GM12872 (cell line): ENCODE data around the gene MMP13.

Experiments used
- CTCF ChIP-seq: IDR thresholded peaks from 3 replicates; pipeline ENCODE4 v1.5.1; 2011; ENCODE audit warnings: low read depth, mild to moderate bottlenecking, low read length, moderate library complexity; ENCODE audit not compliant: insufficient read depth

MMP13 gene

DNA sequence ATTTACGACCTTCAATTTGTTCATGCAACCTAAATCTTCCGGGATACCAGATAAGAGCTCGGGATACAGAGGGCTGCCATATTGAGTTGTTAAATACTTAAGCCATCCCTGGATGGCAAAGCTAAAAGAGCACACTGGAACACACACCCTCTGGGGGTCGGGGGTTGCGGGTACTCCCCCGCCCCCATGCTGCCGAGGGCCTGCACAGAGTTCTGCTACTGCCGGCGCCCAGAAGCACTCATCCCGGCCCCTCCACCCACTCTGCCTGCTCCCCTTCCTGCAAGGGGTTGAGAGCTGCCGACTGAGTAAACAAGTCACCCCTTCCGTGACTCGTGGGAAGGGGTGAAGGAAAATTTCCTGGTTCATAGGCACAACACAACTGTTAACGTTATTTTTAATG is 9.3 kb upstream of the MMP13 start:
- TF ChIP-seq CTCF = no peak

DNA sequence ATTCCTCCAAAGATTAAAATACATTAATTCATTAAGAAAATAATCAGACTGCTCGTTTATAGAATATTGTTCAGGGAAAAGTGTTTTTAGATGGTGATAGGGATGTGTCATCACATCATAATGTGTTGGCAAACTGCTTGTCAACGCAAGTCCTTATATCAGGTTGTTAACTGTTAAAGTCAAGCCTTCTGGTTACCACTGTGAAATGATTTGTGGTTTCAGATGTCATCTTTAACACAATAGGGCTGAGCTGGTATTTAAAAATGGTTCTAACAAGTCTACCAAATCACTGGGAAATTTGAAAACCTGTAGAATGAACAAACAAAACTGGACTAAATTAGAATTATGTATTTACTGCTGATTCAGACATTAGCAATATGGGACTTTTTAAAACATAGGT is 2.4 kb upstream of the MMP13 start:
- no peak for TF ChIP-seq CTCF

GRCh38 chr11:102950622-102951081 is 4.9 kb downstream of the MMP13 start:
- no peak for TF ChIP-seq CTCF

GRCh38 chr11:102946237-102946636 is 9.3 kb downstream of the MMP13 start:
- no peak for TF ChIP-seq CTCF

DNA sequence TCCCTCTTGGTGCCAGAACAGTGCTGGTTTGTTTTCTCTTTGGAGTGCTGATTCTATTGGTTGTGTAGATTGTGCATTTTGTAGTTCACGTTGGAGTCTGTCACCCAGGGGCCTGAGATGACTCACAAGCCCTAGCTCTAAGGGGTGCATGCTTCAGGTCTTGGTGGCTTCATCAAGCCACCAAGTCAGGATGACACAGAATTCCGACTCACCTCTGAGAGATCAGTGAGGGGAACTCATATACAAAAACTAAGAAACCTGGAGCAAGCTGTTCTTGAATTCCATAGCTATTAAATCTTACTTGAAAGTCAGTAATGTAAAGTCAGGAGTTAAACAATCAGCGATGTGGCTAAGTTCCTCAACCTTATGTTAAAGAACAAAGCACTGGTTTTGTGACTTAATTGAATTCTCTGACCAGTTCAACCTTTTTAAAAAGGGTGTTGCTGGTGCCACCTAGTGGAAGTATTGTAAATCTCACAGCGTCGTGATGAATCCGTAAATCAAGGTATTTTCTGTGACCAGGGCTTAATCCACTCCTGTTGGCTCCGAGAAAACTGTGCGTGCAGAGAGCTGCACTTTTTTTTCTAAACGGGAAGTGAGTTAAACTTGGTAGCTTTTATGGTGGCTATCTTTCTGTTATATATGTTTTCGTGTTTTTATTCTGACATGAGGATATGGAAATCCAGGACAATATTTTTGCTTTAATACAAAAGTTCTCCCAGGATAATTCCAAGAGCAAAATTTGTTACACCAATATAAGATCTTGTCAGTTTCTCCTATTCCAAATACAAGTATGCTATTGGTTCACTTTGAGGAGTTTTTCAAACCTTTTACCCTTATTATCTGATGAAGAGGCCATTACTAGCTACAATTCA is 14.6 kb downstream of the MMP13 start:
- TF ChIP-seq CTCF = peak; percentile 73

- TF ChIP-seq CTCF = no peak
These were observed 18.5 kb downstream of the MMP13 start for GRCh38 chr11:102936864-102937509.

GRCh38 chr11:102935514-102935913 is 20.0 kb downstream of the MMP13 start:
- TF ChIP-seq CTCF = peak; percentile 28; the same call in 2 of the 3 replicates
